Stimulated activated CD8-positive, alpha-beta memory T cell treated with anti-CD3 and anti-CD28 coated beads, Interleukin-4, amount 100 ng/mL, for 24 hours (primary cell): ENCODE data around the gene NR1D1.
A peak's percentile ranks its signal among the peaks of the same experiment; 100 is the strongest.

Source experiments
- DNase-seq: peaks from one replicate; pipeline ENCODE4 v3.0.0-alpha.2; 2020; ENCODE audit warnings: low read depth

NR1D1 gene

DNA sequence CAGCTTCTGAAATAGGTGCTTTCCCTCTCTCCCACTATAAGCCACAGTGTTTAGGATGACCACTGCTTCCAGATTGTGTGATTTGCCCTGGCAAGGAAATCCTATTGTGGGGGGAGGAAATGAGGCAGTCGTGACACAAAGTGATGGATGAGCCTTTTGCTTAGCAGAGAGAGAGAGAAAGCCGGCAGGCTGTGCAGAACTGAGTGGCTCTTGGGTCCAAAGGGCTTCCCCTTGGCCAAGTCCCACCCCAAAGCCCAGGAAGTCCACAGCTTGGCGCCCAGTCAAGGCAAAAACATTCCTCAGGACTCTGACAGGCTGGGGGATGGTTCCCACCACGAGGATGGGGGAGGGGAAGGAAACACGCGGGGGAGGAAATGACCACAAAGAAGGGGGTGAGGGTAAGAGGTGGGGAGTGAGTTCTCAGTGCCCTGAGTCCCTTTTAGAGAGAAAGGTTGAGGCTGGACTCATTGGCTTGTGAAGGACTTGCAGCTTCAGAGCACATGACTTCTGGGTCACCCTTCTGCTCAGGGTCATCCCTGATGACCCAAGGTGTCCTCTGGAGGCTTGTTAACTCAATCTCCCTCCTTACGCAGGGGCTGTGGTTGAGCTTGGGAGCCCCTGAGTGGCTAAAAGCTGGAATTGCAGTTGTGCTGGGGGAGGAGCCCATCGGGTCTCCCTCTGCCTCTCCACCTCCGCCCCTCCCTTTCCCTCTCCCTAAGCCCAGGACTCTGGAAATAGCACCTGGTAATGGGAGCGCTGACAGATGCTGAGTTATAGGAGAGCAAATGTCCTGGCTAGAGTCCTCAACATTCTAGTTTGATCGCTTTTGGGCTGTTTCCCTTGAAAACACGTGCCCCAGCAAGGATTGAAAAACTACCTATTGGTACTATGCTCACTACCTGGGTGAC, 11.1 kb upstream of the NR1D1 start:
- DNase-seq = peak; percentile 48

DNA sequence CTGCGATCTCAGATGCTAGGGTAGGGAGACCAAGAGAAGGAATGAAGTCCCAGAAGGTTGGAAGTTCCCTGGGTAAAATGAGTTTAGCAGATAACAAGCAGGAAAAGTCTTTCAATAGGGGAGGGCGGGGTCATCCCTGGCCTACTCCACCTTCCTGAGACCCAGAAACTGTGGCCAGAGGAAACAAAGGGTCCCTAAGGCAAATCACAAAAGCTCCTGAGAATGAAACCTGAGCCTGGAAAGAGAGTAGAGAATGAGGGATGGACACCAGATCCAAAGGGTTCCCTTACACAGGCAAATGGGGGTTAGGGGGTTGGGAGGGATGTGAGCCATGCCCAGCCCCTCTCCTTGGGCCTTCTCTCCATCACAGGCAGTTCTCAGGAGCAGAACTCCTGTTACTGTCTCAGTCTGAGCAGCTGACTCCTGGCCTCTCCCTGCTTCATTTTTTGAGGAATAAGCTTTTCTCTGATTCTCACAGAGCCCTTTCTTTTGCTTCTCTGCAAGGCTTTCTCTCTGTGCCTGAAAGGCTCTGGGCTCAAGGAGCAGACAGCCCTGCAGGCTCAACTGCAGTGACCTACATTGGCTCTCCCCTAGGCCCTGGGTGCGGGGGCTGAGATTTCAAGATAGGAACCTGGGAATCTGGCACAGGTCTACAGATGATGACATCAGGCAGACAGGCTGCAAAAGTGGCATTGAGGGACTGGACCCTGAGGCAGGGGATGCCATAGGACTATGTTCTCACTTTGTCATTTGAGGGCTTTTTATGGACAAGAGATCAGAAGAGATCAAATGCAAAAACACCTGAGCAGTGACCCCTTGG, 9.8 kb upstream of the NR1D1 start:
- no peak for DNase-seq

DNA sequence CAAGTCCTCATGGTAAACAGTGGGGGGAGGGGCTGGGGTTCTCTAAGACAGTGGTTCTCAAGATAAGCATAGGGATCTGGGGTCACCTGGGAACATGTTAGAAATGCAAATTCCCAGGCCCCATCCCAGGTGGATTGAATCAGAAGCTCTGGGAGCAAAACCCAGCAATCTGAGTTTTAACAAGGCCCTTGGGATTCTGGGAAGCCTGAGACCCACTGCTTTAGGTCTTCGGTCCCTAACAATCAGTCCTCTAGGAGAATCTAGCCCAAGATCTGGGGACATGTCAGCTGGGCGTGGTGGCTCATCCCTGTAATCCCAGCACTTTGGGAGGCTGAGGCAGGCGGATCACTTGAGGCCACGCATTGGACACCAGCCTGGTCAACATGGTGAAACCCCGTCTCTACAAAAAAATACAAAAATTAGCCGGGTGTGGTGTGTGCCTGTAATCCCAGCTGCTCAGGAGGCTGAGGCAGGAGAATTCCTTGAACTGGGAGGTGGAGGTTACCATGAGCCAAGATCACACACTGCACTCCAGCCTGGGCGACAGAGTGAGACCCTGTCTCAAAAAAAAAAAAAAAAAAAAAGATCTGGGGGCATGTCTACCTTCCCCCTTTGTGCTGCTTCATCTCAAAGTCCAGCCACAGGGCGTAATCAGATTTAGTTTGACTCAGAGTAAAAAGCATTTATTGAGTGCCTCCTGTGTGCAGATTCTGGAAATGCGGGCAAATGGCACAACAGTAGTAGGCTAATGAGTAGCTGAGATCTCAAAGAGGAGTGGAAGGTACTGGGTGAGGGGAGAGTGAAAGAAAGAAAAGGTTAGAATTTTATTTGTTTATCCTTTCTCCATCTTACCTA, 8.8 kb upstream of the NR1D1 start:
- DNase-seq = no peak

DNA sequence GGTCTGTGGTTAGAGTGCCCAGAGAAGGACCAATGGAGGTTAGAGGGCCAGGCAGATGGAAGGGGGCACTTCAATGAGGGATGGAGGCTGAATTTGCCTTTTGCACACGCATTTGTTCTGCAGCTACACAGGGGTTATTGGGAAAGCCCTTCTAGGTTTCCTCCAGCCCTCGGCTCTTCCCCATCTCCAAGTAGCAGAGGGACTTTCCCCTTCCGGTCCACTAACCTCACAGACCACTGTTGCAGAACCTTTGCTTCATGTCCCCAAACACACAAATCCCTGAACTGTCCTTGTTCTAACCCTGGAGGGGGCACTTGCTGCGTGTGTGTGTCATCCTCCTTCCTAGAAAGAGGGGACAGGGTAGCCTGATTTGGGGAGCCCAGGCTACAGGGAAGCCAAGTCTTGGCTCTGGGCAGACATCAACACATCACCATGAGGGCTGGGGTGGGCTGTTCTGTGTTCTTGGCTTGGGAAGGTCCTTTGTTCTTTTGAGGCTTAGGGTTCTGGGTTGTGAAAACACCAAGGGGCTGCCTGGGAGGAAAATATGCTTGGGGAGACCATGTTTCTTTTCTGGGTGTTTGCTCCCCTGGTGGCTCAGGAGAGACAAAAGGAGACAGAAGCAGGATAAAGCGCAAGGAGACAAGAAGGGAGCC, 7.3 kb upstream of the NR1D1 start:
- DNase-seq = no peak

DNA sequence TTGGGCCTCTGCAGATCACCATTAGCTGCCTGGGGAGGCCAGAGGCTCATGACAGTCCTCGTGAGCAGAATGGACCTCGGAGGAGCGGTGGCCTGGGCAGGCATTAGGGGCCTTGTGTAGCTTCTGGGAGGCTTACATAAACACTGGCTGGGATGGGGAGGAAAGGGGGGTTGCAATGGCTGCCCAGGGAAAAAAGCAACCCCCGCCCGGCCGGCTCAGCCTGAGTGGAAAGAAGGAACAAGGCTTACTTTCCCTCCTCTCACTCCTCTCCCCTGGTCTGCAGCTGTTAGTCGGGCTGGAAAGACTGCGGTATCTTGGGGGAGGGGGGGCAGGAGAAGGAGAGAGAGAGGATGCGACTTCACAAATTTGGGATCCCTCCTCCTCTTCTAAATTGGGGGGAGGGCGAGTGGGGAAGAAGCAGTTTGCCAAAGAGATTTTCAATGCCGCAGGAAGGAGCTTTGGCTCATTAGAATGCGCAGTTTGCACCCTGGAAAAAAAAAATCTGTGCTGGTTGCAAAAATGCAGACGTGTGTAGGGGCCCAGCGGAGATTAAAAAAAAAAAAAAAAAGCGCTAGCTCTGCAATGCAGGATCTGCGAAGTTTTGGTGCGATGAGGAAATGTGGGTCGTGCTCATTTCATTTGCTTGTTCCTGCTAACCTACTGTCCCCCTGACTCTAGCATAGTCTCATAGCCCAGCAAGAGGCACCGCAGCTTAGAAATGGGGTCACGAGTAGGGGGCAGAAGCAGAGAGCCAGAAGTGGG, 6.6 kb upstream of the NR1D1 start:
- DNase-seq = no peak

DNA sequence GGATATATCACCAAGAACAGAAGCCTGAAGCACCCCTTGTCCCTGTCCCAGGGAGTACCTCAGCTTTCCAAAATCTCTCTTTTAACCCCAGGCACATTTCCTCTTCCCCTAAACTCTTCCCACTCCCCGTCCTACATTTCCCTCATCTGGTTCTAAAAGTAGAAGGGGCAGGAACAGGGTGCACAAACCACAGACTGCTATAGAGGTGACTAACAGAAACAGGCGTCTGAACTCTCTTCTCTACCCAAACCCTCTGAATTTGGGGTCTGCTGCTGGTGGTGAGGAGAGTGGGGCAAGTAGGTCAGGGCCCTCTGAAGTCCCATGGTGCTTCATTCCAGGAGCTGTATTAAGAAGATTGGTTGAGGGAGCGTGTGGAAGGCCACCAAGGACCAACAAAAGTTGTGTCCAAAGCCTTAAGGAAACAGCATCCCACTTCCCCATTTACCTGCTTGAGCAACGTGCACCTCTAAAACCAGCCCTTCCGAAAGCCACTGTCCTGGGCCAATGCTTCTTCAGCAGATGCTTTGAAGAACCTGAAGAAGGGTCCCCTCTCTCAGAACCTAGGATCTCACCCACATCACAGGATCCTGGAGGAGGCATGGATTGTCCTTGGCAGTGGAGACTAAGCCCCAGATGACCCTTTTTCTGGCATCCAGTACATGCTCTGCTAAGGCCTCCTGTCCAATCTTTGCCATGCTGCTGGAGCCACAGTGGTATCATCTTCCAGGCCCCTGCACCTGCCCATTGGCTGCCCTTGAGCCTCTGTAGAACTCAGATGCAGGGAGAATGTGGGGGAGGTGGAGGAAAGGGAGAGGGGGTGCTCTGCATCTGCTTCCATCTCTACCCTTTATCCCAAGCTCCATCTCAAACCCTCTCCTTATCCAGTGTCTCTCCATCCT, 5.7 kb upstream of the NR1D1 start:
- no peak for DNase-seq

DNA sequence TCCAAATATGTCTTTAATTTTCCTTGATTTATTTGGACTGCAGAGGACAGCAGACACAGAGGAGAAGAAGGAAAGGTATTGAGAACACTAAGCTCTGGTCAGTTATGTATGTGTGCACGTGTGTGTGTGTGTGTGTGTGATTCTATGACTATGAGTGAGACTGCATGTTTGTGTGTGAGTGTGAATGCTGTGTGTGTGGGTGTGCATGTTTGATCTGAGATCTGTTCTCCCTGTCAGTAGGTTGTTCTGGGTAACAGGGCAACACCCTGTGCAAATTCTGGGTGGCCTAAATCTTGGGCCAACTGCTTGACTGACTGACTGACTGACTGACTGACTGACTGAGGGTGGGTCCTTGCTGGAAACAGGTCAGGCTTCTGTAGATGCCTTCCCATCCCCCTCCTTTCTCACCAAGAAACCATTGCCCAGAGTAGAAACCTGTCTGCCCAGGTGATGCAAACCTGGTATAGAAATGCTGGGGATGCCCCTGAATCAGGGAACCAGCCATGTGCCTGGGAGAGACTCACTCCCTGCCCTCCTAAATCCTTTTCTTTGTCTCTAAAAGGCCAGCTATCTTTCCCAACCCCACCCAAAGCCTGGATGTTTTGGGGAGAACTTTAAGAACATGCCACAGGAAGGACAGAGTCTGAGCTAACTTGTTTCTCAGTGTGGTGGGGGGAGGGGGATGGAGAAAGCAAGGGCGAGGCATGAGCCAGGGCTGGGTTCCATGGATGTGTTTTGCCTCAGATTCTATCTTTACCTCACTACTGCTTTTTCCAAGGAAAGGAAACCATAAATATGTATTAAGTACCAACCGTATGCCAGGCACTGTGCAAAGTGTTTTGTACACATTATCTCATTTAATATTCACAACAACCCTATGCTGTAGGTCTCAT, 4.5 kb upstream of the NR1D1 start:
- DNase-seq = no peak

DNA sequence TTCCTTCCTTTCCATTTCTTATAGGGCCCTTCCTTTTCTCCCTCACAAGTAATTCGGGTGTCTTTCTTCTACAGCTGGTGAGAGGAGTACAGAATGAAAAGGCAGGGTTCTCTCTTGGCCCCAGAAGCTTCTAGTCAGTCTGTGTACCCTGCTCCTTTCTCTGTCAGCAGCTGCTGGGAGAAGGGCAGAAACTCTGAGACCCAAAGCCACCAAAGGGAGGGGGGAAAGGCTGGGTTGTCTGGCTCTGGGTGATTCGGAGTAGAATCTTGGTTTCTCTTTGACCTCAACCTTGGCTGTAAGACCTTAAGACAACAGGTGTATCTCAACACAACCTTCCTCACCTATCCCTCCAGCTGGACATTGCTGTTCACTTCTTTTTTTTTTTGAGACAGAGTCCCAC, 3.3 kb upstream of the NR1D1 start:
- DNase-seq = no peak

DNA sequence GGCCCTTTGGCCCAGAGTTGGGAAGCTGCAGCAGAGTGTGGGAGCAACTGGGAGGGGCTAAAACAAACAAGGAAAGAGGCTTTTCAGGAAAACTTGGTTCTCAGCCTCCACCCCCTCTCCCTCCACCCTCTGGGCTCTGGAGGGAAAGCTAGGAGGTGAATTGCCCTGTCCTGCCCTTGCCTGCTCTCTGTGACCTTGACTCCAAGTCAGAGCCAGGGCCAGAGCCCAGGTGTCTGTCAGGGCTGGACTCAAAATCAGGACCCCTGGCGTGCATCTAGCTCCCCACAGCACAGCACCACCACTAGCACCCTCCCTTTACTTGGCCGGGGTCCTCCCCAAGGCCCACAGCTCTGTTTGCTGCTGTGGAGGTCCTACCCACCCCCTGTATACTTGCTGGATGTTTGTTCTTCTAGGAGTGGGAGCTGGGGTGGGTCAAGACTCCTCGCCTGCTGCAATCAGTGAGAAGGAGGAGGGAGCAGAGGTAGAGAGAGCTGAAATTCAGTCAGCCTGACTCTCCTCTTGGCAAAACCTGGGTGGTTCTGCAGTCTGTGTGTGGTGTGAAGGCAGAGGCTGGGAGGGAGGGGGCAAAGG, 2.8 kb upstream of the NR1D1 start:
- DNase-seq = no peak

DNA sequence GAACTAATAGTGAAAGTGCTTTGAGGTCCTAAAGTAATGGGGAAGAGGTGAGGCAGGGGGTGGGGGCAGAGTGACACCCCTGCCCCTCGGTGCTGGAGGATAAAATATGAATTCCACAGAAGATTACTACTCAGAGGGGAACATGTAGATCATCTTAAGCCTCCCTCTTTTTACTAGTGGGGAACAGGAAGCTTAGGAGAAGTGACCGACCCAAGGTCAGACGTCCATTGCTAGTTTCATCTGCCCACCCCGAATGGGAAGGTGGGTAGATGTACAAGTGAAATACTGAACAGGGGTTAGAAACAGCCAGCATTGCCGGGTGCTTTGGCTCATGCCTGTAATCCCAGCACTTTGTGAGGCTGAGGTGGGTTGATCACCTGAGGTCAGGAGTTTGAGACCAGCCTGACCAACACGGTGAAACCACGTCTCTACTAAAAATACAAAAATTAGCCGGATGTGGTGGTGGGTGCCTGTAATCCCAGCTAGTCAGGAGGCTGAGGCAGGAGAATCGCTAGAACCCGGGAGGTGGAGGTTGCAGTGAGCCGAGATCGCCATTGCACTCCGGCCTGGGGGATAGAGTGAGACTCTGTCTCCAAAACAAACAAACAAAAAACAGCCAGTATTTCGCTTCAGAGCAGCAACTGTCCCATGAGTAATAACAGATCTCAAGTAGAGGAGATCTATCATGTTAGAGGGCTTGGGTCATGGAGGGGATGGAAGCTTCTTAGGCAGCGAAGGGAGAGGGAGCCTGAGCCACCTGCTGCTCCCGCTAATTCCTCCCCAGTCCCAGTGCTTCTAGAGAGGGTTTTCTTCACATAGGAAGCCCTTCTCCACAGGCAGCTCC, 1.2 kb upstream of the NR1D1 start:
- DNase-seq = no peak

DNA sequence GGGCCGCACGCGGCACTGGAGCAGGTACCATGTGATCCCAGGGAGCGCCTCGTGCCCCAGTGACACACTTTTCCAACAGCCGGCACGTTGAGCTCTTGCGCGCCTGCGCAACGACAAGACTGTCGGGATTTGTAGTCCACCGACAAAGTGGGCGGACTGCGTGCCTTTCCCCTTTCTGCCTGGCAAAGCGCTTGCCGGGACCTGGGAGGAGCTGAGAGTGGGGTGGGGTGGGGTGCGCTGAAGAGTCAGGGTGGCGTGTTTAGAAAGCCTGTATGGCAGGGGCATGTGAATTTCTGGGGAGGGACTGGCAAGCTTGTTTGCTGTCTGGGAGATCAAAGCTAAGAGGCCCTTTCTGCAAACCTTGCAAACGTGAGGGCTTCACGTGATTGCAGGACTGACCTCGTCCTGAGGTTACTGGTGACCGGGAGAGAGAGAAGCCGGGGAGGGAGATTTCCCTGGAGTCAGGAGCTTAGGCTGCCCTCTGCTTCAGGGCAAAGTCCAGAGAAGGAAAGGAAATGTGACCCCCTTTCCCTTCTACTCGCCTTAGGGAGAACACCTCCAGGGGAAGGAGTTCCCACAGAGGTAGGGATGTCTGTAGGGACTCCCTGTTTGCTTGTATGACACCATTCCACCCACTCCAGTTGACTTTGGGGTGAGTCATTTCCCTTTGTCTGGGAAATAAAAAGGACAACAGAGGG, 429 bp upstream of the NR1D1 start:
- DNase-seq = peak; percentile 85

DNA sequence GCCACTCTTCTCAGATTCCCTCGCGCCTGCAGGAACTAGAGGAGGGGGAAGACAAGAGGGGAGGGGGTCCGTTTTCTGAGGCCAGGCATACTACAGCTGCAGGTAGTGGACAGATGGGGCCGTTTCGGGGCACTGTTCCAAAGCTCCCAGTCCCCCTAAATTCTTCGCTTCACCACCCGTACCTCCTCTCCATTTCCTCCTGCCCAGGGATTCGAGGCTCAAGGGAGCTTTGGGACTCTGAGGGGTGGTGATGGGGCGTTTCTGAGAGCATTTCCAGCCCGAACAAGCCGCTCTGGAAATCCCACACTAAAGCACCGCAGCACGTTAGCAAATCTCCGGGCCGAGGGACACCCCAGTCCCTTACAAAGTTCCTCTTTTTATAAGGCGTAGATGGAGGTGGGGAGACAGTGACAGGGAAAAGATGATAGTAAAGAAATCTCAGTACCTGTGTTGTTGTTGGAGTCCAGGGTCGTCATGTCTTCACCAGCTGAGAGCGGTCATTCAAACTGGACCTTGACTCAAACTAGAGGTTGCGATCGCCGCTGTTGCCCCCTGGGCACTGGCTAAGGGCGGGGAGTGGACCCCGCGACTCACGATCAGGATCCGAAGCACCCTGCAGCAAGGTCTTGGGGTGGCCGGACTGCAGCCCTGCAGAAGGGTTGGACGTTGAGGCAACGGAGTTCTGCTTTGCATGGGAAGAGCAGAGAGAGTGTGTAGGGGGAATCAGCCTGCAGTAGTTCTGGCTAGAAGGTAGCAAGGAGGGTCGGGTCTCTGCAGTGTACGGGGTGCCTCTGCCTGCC, 570 bp downstream of the NR1D1 start:
- DNase-seq = no peak

DNA sequence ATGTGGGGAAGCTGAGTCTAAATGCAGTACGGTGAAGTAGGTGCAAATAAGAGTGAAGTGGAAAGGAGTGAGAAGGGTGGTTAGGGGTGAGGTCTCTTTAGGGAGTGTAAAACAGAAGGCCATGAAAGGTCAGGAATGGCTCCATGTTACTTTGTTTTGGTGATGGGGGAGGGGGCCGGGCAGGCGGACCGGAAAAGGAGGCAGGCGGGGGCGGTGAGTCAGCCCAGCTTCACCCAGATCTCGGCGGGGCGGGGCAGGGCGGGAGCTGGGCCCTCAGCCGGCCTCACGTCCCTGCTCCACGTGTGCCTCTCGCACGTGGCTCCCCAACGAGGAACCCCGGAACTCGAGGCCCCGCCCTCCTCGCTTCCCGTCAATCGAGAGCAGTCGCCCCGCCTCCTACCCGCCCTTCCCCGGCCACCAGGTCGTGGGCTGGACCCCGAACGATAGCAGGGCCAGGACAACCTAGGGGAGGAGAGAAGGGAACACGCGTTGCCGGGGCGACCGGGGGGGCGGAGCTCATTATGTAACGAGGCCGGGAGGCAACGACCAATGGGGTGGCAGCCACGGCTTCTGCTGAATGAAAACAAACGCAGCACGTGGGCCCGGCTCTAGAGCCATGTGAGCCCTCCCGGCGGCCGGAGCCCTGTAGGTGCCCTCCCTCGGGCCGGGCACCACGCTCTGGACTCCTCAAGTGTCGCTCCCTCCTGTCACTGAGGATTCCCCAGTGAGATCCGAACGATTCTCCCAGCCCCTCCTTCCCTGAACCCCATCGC, 1.4 kb downstream of the NR1D1 start:
- DNase-seq = peak; percentile 99

DNA sequence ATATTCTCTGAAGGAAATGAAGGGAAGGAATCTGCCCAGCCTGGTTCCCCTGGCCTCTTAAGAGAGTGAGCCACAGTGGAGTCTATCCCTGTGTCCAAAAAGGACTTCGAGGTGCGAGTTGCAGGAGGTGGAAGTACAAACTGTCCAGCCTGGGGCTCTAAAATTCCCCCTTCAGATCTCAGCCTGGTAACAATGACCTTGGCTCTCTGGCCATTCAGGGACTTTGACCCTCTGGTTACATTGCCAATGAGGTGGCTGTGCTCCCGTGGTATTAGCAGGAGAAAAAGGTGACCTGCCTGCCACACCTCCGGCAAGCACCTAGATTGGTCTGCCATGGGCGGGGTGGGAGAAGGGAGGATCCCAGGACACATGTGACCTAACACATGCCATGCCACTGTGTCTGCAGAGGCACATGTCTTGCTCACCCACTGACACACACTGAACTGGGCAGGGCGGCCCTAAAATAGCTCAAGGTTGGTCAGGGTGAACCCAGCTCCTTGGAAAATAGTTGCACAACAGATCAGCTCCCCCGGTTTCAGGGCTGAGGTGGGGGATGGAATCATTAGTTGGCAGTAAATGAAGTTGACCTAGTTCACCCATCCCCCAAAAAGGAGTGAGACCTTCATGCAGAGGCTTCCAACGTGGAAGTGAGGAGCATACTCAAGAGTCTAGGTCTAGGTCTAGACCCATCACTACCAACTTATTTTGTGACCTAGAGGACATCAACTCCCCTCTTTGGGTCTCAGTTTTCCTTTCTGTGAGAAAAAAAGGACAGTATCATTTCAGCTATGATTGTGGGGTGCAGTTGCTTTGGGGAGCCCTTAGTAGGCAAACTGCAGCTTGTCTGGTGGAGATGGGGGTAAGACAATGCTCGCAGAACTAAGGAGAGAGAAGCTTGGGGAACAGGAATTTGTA, 2.2 kb downstream of the NR1D1 start:
- DNase-seq = no peak
